Medulla oblongata (tissue), 1 donor: Measurements from ENCODE around the gene TMEM184B.
"Not testable (repeated sequence)": the region's sequence is repeated elsewhere in the genome, so short reads cannot be mapped to it uniquely, and the experiment has no call there.

Source experiments
- DNase-seq: peaks from one replicate; pipeline ENCODE4 v3.0.0-alpha.2; 2015; ENCODE audit errors: extremely low spot score

TMEM184B gene

DNA sequence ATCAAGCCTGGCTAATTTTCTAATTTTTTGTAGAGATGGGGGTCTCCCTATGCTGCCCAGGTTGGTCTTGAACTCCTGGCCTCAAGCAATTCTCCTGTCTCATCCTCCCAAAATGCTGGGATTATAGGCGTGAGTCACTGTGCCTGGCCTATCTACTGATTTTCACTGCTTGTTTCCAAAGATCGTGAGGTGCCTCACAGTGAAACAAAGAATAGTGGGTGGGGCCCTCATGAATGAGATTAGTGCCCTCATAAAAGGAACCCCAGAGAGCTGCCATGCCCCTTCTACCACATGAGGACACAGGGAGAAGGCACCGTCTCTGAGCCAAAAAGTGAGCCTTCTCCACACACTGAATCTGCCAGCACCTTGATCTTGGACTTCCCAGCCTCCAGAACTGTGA lies 23.5 kb downstream of the TMEM184B start:
- no peak for DNase-seq

GRCh38 chr22:38248280-38248679 lies 24.5 kb downstream of the TMEM184B start:
- no peak for DNase-seq

DNA sequence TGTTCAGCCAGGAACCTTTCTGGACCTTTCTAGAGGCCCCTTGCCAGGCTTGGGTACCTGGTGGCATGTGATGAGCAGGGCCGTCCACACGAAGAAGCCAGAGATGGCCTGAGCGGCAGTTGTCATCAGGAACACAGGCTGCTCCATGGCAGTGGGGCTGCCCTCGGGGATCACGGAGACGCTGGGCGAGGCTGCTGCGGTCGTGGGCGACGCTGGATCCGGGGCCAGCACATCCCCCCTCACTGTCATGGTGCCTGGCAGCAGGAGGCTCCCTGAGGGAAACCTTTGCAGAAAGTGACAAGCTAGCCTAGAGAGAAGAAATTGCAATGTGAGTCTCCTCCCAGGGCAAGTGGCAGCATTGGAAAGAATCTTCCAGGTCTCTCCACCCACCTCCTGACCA lies 25.1 kb downstream of the TMEM184B start:
- DNase-seq, result no peak

- peak; percentile 86 for DNase-seq
Observed at GRCh38 chr22:38246692-38247091, 26.1 kb downstream of the TMEM184B start.

DNA sequence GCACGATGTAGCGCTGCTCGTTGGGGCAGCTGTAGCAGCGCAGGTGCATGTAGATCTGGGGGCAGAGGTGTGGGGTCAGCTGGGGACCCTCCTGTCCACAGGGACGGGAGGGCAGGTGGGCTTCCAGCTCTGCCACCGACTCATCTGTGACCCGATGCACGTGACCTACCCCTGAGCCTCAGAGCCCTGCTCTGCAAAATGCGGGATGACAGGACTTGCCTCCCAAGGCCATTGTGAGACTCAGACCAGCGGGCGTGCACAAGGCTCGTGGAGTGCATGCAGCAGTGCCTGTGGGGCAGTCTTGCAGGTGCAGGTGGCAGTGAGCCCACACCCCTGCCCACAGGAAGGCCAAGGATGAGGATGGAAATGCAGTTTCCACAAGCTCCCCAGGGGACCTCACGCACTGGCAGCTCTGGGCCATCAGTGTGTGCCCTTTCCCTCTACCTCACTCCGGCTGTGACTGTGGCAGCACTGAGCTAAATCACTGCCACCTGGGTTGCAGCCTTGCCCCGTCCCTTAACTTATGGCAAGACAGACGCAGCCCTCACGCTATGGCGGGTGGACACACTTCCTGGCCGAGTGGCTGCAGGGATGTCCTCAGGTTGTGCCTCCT lies 26.7 kb downstream of the TMEM184B start:
- no peak for DNase-seq

- no peak for DNase-seq
Observed at GRCh38 chr22:38244106-38244505, 28.7 kb downstream of the TMEM184B start.

DNA sequence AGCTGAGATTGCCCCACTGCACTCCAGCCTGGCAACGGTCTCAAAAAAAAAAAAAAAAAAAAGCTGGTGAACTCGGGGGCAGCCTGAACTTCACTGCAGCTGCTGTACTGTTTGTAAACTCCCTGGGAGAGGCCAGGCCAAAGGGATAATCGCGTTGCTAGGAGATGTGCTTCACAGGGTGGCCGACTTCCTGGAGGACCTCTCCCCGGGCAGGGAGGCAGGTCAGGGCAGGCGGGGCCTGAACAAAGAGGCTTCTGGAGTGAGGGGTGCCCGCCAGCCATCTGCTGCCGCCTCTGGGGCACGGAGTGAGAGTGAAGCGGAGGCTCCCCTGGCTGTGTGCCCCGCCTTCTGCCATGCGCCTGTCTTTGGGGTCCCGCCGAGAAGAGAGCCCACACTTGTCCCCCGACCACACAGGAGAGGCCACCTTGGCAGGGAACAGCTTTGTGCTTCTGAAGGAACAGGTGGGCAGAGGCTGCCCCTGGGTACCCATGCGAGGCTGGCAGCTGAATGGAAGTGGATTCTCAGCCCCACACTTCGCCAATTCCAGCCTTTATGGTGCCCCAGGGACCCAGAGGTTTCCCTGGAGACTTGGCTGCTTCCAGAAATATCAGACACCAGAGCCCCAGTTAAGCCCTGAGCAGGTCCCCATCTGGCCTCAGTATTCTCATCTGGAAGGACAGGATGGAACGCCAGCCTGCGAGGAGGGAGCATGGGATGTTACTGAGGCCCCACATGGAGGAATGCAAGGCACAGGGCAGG lies 29.6 kb downstream of the TMEM184B start:
- peak; percentile 73 for DNase-seq

DNA sequence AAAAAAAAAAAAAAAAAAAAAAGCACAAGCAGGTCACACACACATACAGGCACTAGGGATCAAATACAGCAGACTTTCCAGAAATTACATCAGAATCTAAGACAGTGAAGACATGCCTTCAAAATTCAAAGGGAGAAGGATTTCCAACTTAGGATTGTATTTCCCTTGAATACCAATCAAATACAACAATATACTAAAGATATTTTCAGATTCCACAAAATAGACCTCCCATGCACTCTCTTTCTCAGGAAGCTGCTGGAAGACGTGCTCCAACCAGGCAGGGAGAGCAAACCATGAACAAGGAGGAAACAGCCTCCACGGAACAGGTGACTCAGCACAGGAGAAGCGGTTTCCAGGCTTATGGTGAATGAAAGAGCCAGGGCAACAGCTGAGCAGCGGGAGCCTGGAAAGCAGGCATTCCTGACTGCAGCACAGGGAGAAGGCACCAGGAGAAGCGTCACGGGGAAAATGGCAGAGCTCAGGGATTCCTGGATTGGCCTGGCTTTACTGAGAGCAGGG lies 32.0 kb downstream of the TMEM184B start:
- peak; percentile 79 for DNase-seq

DNA sequence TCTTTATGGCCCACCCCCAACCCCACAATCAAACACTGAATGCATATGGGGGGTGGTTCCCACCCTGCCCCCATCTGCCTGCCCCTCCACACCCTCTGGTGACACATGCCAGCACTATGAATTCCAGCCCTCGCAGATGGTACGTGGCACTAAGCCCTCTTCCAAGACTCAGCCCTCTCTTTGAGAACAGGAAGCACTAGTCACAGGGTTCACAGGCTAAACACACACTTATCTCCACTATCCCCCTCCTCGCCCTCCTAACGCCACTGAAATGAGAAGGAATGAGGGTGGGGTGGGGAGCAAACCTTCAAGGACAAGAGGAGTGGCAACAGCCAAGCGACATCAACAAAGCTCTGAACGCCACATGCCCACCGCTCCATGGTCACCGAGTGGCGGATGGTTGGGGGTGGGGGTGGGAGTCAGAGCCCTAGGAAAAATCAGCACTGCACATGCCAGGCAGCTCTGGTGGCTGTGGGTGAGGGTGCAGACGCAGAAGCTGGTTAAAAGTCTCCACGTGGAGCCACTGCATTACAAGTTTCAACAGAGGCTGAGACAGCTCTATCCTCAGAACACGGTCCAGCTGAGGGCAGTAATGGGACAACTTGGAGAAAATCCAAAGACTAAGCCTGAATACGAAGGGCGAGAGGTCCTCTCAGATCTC lies 33.6 kb downstream of the TMEM184B start:
- peak; percentile 93 for DNase-seq

DNA sequence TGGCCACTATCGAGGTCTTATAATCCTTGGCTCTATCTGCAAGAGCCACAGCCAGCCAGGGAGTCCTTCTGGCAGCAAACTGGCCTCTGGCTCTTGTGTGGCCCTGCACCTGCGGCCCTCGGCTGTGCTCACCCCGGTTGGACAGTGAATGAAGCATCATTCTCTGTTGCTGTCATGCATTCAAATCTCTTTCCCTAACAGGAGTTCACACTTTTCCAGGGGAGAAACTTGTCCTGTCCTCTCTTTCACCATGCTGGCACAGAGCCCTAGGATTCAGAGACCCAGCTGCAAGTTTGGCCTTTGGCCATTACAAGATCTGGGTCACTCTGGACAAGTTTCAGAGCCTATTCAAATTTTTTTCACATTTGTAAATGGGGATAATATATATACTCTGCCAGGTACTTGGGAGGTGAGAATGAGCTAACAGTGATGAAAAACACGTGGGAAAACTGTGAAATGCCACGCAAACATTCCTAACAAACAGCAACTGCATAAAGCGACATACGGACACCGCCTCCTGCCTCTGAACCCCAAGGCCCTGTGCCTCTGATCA lies 34.2 kb downstream of the TMEM184B start:
- DNase-seq, result no peak

GRCh38 chr22:38236786-38237185 lies 36.0 kb downstream of the TMEM184B start:
- DNase-seq, result no peak

DNA sequence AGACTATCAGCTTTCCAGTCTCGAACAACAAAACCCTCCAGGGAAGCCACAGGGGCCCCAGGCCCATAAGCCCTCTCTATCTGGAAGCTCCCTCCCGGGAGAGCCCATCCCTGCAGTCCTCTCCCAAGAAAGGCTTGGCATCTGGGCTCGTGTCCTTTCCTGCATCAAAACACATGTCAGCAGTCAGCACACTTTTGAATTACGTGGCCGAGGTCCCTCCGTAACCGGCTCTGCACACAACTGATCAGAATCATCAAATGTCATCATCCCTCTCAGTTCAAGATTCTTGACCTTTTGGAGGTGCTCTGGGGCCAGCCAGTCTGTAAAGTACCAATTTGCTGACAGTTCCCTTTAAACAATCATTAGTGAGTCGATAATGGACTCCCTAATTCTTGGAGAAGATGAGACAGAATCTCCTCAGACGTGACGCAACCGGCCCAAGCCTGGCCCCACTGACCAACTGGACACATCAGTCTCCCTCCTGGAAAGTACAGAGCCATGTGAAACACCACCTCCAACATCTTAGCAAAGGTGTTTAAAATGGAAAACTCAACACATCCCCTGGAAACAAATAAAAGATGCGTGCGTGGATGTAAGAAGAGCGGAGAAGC lies 37.5 kb downstream of the TMEM184B start:
- DNase-seq, result no peak

GRCh38 chr22:38233856-38234255 lies 39.0 kb downstream of the TMEM184B start:
- DNase-seq, result not testable (repeated sequence)

DNA sequence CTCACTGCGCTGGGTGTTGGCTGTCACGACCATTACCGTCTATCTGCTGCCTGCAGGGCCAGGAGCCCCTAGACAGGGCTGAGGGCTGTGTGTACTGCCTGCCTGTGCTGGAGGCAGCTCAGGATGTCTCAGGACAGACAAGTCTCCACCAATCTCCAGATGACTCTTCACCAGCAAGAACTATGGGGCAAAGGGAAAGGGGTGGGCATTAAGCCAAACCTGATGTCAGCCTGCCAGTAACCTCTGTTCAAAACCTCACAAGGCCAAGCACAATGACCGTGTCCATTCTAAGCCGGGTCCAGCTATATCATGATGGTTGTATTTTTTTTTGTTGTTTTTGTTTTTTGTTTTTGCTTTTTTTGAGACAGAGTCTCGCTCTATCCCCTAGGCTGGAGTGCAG lies 39.4 kb downstream of the TMEM184B start:
- DNase-seq, result no peak

DNA sequence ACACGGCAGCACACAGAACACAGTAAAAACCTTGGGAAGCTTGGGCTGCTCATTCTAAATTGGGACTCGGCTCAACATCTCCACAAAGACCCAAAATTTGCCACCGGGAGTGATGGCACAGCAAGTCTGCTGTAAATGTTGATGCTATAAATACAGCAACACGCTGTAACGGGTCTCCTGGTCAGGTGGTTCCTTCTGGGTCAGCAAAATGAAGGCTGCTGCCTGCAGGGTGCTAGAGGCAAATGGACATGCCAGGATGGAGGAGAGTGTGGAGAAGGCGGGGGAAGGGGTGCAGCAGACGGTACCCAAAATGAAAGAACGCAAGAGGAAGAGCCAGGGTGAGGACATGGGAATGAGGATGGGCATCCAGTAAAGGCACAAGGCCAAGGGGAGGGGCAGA lies 40.6 kb downstream of the TMEM184B start:
- no peak for DNase-seq

DNA sequence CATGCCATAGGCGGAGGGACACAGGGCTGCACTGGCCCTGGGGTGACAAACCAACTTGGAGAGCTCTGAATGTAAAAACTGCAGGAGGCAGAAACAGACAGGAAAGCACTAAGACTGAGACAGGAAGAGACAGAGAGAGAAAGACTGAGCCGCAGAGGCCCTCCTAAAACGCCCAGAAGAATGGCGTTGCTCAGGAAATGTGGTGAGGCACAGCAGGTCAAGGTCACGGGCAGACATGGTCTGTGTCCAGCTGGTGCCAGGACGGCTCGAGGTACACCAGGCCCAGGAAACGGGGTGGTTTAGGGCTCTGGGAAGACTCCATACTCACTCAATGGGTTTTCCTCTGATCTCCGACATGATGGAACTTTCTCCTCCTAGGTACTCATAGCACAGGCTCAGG lies 41.9 kb downstream of the TMEM184B start:
- no peak for DNase-seq

- DNase-seq, result peak; percentile 75
Observed at GRCh38 chr22:38230108-38230825, 42.5 kb downstream of the TMEM184B start.

DNA sequence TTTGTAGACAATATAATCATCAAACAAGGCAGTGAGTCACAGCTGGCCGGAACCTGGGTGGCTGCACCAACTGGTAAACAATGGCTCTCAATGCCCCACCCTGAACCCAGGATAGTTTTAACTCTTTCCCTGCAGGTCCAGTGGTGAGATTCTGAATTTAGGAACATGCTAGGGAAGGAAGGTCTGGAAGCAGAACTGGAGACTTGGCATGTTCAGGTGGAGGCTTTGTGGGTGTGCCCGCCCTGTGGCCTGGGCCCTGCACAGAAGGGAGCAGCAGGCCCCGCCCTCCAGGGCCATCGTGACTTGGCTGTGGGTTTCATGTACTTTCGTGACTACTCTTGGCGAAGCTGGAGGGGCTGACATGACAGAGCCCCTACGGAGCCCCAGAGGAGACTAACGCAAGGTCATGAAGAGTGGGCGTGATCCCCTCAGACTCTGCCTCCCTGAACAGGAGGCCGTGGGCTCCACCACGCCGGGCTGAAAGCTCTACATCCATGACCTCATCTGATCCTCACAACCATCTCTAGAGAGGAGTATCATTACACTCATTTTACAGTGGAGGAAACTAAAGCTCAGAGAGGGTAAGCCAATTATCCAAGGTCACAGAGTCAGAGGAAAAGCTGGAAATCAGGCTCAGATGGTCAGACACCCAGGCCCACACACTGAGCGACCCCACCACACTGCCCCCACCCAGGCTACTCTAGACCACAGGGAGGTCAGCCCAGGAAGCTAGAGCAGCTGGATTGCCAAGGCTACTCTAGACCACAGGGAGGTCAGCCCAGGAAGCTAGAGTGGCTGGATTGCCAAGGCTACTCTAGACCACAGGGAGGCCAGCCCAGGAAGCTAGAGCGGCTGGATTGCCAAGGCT lies 43.7 kb downstream of the TMEM184B start:
- no peak for DNase-seq

- DNase-seq, result no peak
Observed at GRCh38 chr22:38228326-38228872, 44.4 kb downstream of the TMEM184B start.
